Prostate gland (tissue), 2 donors: ENCODE results near the gene DDRGK1. TPM values are rescaled to one million over a fixed set of nuclear protein-coding genes. Genes with fewer than 3 reads are reported as not detected.

ENCODE experiments used
- DNase-seq: peaks from one replicate; pipeline ENCODE4 v3.0.0-alpha.2; 2019; ENCODE audit warnings: low spot score
- H3K27ac ChIP-seq, 2 donors: fragments of 200-600 bp; sonication (generic); 2 replicates each; pipeline ENCODE4 v1.5.1; 2017 to 2019
- H3K27me3 ChIP-seq: fragments of 200-600 bp; sonication (generic); replicated peaks from 2 replicates; pipeline ENCODE4 v1.5.1; 2019; ENCODE audit not compliant: insufficient read depth
- H3K36me3 ChIP-seq, 2 donors: fragments of 200-600 bp; sonication (generic); 1 replicate in 1 of 2; 2 replicates in 1 of 2; pipeline versions ENCODE4 v1.5.1 to v1.8.1; 2017 to 2019
- H3K4me1 ChIP-seq: fragments of 200-600 bp; sonication (generic); replicated peaks from 2 replicates; pipeline ENCODE4 v1.5.1; 2019
- H3K4me3 ChIP-seq, 2 donors: fragments of 200-600 bp; sonication (generic); 2 replicates each; pipeline ENCODE4 v1.5.1; 2017 to 2019
- H3K9me3 ChIP-seq: fragments of 200-600 bp; sonication (generic); 2 replicates; pipeline ENCODE4 v1.5.1; 2017
- POLR2A ChIP-seq: fragments of 450-650 bp; IDR thresholded peaks from one replicate; pipeline ENCODE4 v1.6.1; 2016; ENCODE audit warnings: antibody characterized with exemption, mild to moderate bottlenecking
- POLR2AphosphoS5 ChIP-seq: sonication (generic); formaldehyde crosslinking; IDR thresholded peaks from one replicate; pipeline ENCODE4 v1.6.1; 2017; ENCODE audit warnings: antibody characterized with exemption
- WGBS: methylation state at CpG from one replicate; pipeline ENCODE4 v1.1.5; 2018; 5-methylcytosine and 5-hydroxymethylcytosine counted together
- intact Hi-C: fragments of 100-400 bp; cut with DNase I; formaldehyde crosslinking; loops from one replicate; pipeline ENCODE4 v1.14.2; 2022
- total RNA-seq, 2 donors: library from RNA; depleted of rRNA; stranded (reverse); fragments of >200 nt; gene quantifications; one replicate each; pipeline ENCODE4 v1.1.0, GENCODE V29; 2016
- TF ChIP-seq, protein P1 (sequence below), 4 experiments: fragments of 200-600 bp in 2 of 4; fragments of 450-650 bp in 2 of 4; sonication (generic) in 2 of 4; IDR thresholded peaks; 1 replicate in 3 of 4; 2 replicates in 1 of 4; pipeline ENCODE4 v1.5.1; 2016 to 2019; ENCODE audit warnings: antibody characterized with exemption in 4 of 4, mild to moderate bottlenecking in 2 of 4, moderate library complexity in 2 of 4

Gene DDRGK1
- total RNA-seq, 2 donors from 2014 or later, result 87.5 to 126 TPM

DNA sequence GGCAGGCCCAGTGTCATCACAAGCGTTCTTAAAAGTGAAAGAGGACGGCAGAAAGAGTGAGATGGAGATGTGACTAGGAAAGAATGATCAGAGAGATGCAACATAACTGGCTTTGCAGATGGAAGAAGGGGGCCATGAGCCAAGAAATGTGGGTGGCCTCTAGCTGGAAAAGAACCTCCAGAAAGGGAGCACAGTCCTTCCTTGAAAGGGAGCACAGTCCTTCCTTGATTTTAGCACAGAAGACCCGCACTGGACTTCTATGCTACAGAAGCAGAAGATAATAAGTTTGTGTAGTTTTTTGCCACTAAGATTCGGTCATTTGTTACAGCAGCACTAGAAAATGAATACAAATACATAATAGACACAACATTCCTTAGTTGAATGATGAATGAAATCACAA, 24.2 kb downstream of the DDRGK1 start:
- Histone ChIP-seq H3K9me3 (no peaks in the 10 kb centered on the region), H3K4me3 (no peak overlapping the region), H3K27ac (no peak overlapping the region), H3K27me3 (no peaks in the 10 kb centered on the region), H3K4me1 (no peaks in the 10 kb centered on the region), H3K36me3 (no peaks in the 10 kb centered on the region)
- TF ChIP-seq, protein P1, sequence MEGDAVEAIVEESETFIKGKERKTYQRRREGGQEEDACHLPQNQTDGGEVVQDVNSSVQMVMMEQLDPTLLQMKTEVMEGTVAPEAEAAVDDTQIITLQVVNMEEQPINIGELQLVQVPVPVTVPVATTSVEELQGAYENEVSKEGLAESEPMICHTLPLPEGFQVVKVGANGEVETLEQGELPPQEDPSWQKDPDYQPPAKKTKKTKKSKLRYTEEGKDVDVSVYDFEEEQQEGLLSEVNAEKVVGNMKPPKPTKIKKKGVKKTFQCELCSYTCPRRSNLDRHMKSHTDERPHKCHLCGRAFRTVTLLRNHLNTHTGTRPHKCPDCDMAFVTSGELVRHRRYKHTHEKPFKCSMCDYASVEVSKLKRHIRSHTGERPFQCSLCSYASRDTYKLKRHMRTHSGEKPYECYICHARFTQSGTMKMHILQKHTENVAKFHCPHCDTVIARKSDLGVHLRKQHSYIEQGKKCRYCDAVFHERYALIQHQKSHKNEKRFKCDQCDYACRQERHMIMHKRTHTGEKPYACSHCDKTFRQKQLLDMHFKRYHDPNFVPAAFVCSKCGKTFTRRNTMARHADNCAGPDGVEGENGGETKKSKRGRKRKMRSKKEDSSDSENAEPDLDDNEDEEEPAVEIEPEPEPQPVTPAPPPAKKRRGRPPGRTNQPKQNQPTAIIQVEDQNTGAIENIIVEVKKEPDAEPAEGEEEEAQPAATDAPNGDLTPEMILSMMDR (IDR thresholded peaks at IDR 0.05), result no peak
- TF ChIP-seq POLR2A, result no peak
- no peak for TF ChIP-seq POLR2AphosphoS5
- intact Hi-C loops, result no loop called here
- WGBS, result 90% methylated on average over 4 of the region's 4 CpGs
- no peak for DNase-seq

DNA sequence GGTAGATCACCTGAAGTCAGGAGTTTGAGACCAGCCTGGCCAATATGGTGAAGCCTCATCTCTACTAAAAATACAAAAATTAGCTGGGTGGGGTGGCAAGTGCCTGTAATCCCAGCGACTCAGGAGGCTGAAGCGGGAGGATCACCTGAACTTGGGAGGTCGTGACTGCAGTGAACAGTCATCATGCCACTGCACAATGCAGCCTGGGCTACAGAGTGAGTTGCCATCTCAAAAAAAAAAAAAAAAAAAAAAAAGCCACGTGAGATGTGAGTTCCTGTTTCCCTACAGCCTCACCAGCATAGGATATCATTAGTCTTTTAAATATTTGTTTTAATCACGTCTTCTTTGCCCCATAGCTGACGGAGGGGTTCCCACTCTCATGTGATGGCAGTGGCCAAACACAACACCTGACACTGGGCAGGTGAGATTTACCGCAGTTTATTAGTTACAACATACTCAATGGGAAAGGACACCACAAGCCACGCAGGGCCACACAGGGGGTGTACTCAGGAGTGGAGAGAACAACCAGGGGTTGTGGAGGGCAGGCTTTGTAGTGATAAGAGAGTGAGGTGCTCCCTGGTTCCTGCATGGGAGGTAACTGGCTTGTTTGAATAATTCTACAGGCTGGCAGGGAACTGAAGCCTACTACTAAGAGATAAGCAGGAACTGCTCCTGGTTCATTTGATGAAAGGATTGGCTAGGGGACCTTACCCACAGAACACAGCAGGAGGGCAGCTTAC, 26.6 kb downstream of the DDRGK1 start:
- Histone ChIP-seq H3K27me3 (no peaks in the 10 kb centered on the region), H3K4me3 (no peak overlapping the region), H3K4me1 (no peaks in the 10 kb centered on the region), H3K9me3 (no peaks in the 10 kb centered on the region), H3K27ac (no peak overlapping the region), H3K36me3 (no peaks in the 10 kb centered on the region)
- TF ChIP-seq POLR2AphosphoS5, result no peak
- TF ChIP-seq, protein P1 (IDR thresholded peaks at IDR 0.05), result no peak
- no peak for TF ChIP-seq POLR2A
- no peak for DNase-seq
- intact Hi-C loops, result no loop called here
- 78% methylated on average over 8 of the region's 8 CpGs for WGBS

GRCh38 chr20:3175270-3175669, 29.2 kb downstream of the DDRGK1 start:
- Histone ChIP-seq H3K27ac (peak overlapping the region in 1 of 2 donors; percentile 79), H3K9me3 (no peaks in the 10 kb centered on the region), H3K4me3 (no peak overlapping the region), H3K27me3 (no peaks in the 10 kb centered on the region), H3K4me1 (no peaks in the 10 kb centered on the region), H3K36me3 (no peaks in the 10 kb centered on the region)
- intact Hi-C loops, result no loop called here
- TF ChIP-seq POLR2A (no peak), POLR2AphosphoS5 (no peak)
- TF ChIP-seq, protein P1 (IDR thresholded peaks at IDR 0.05), result no peak
- no peak for DNase-seq
- WGBS, result 26% methylated on average over 1 of the region's 1 CpG

- Histone ChIP-seq H3K27me3 (no peaks in the 10 kb centered on the region), H3K4me3 (peak overlapping the region; percentile 67 to 91), H3K9me3 (no peaks in the 10 kb centered on the region), H3K4me1 (no peaks in the 10 kb centered on the region), H3K27ac (peak overlapping the region; percentile 73 to 79), H3K36me3 (no peaks in the 10 kb centered on the region)
- no peak for TF ChIP-seq POLR2AphosphoS5
- TF ChIP-seq, protein P1 (IDR thresholded peaks at IDR 0.05), result peak in 1 of 4 experiments; percentile 18
- TF ChIP-seq POLR2A, result no peak
- intact Hi-C loops, result no loop called here
- DNase-seq, result no peak
- 25% methylated on average over 13 of the region's 13 CpGs for WGBS
Measured at GRCh38 chr20:3174442-3175261, 29.8 kb downstream of the DDRGK1 start.
